H1 (cell line): ENCODE data around the gene SCNN1A. TPM values are rescaled to one million over a fixed set of nuclear protein-coding genes. Genes with fewer than 3 reads are reported as not detected.

ENCODE experiments used
- CBX5 ChIP-seq: fragments of 300-800, 300-1000 bp; sonication (generic); IDR thresholded peaks from 2 replicates; pipeline ENCODE4 v1.7.1; 2016; ENCODE audit warnings: antibody characterized with exemption, low read length, low read depth
- CTBP2 ChIP-seq: IDR thresholded peaks from 2 replicates; pipeline ENCODE4 v1.7.0; 2011; ENCODE audit warnings: borderline replicate concordance, mild to moderate bottlenecking, moderate library complexity, mixed read lengths, low read length; ENCODE audit not compliant: insufficient read depth, insufficient read length
- E2F6 ChIP-seq: IDR thresholded peaks from 2 replicates; pipeline ENCODE4 v1.6.1; 2012; ENCODE audit warnings: inconsistent platforms
- EP300 ChIP-seq, 2 experiments: IDR thresholded peaks; 1 replicate in 1 of 2; 2 replicates in 1 of 2; pipeline ENCODE4 v1.6.1; 2011 to 2012; ENCODE audit warnings: low read depth in 2 of 2, low read length in 2 of 2, mild to moderate bottlenecking in 2 of 2, borderline replicate concordance in 1 of 2, inconsistent platforms in 1 of 2, moderate library complexity in 1 of 2
- EZH2 ChIP-seq: fragments of 200-600 bp; sonication (generic); IDR thresholded peaks from 2 replicates; pipeline ENCODE4 v1.7.1; 2012; ENCODE audit warnings: low read depth, mild to moderate bottlenecking, moderate library complexity, low read length, inconsistent platforms; ENCODE audit not compliant: severe bottlenecking
- FOSL1 ChIP-seq: IDR thresholded peaks from 2 replicates; pipeline ENCODE4 v1.6.1; 2011; ENCODE audit warnings: mild to moderate bottlenecking, low read depth, low read length, moderate library complexity; ENCODE audit not compliant: insufficient read depth
- GABPA ChIP-seq: IDR thresholded peaks from 2 replicates; pipeline ENCODE4 v1.6.1; 2011; ENCODE audit warnings: mild to moderate bottlenecking, low read length, moderate library complexity, borderline replicate concordance; ENCODE audit not compliant: insufficient read depth
- HDAC6 ChIP-seq: IDR thresholded peaks from one replicate; pipeline ENCODE4 v1.7.1; 2012; ENCODE audit warnings: low read depth, mild to moderate bottlenecking, inconsistent platforms, low read length, moderate library complexity
- KDM1A ChIP-seq: fragments of 200-600, 300-600 bp; sonication (generic); IDR thresholded peaks from 2 replicates; pipeline ENCODE4 v1.7.1; 2016; ENCODE audit warnings: mild to moderate bottlenecking, low read length, borderline replicate concordance
- KDM4A ChIP-seq: IDR thresholded peaks from one replicate; pipeline ENCODE4 v1.7.1; 2012; ENCODE audit warnings: low read depth, mild to moderate bottlenecking, moderate library complexity, low read length, inconsistent platforms; ENCODE audit not compliant: severe bottlenecking
- KDM5A ChIP-seq: fragments of 200-600 bp; IDR thresholded peaks from 2 replicates; pipeline ENCODE4 v1.7.1; 2012; ENCODE audit warnings: mild to moderate bottlenecking, low read length, inconsistent platforms, mixed read lengths
- PHF8 ChIP-seq: fragments of 200-600 bp; sonication (generic); conservative IDR thresholded peaks from 2 replicates; pipeline ENCODE4 v1.7.1; 2012; ENCODE audit warnings: low read depth, mild to moderate bottlenecking, inconsistent platforms, low read length, moderate library complexity
- POLR2A ChIP-seq, 2 experiments: IDR thresholded peaks; 1 replicate in 1 of 2; 2 replicates in 1 of 2; pipeline ENCODE4 v1.6.1; 2011; ENCODE audit warnings: low read depth in 2 of 2, low read length in 2 of 2, mild to moderate bottlenecking in 2 of 2; ENCODE audit errors: control extremely low read depth in 1 of 2
- POU5F1 ChIP-seq: IDR thresholded peaks from 2 replicates; pipeline ENCODE4 v1.6.1; 2011; ENCODE audit warnings: low read depth, mild to moderate bottlenecking, low read length, moderate library complexity
- RAD21 ChIP-seq, 2 experiments: IDR thresholded peaks in 1 of 2; conservative IDR thresholded peaks in 1 of 2; 2 replicates each; pipeline ENCODE4 v1.6.1; 2011; ENCODE audit warnings: low read depth in 2 of 2, low read length in 2 of 2, improper control_type of control experiment in 1 of 2, inconsistent platforms in 1 of 2, mild to moderate bottlenecking in 1 of 2, moderate library complexity in 1 of 2
- RBBP5 ChIP-seq: IDR thresholded peaks from 2 replicates; pipeline ENCODE4 v1.7.1; 2012; ENCODE audit warnings: low read depth, mild to moderate bottlenecking, inconsistent platforms, low read length, moderate library complexity, borderline replicate concordance
- SP1 ChIP-seq: IDR thresholded peaks from 2 replicates; pipeline ENCODE4 v1.6.1; 2011; ENCODE audit warnings: low read depth, low read length
- SUZ12 ChIP-seq: fragments of 200-600 bp; sonication (generic); IDR thresholded peaks from 2 replicates; pipeline ENCODE4 v1.6.1; 2012; ENCODE audit warnings: mild to moderate bottlenecking, inconsistent platforms, low read length, moderate library complexity, mixed read lengths
- TBP ChIP-seq: IDR thresholded peaks from 2 replicates; pipeline ENCODE4 v1.6.1; 2011; ENCODE audit warnings: low read depth, low read length, improper control_type of control experiment
- USF2 ChIP-seq: IDR thresholded peaks from 2 replicates; pipeline ENCODE4 v1.6.1; 2011; ENCODE audit warnings: low read length, improper control_type of control experiment
- polyA plus RNA-seq, 7 experiments: library from polyadenylated mRNA; depleted of rRNA in 3 of 7; stranded (reverse) in 5 of 7; unstranded in 2 of 7; fragments of >200 nt in 5 of 7; fragments of 200-250 nt in 2 of 7; gene quantifications; 1 replicate in 5 of 7; 2 replicates in 1 of 7; 4 replicates in 1 of 7; pipeline versions ENCODE4 v1.2.1 to v1.2.3, GENCODE V29; 2011 to 2013; ENCODE audit warnings: missing spikeins in 2 of 7, mixed read lengths in 2 of 7
- total RNA-seq: library from RNA; stranded (reverse); fragmentation: NEBNext Ultra II Directional; extraction: Animal tissue kit (Norgen Biotek cat#: 25700); gene quantifications from 2 replicates; pipeline ENCODE4 v1.2.1, GENCODE V29; 2021

The SCNN1A gene
- total and polyA plus RNA-seq, 2 of the 8 experiments (the other 6 are each of a cell fraction or from before 2014, with no cell fraction given): 85.5 to 156 TPM

GRCh38 chr12:6336079-6336888 lies 39.1 kb downstream of the SCNN1A start (continued):
- TF ChIP-seq USF2 (peak; percentile 74), EZH2 (no peak), GABPA (no peak), SP1 (peak; percentile 77), POU5F1 (no peak), PHF8 (0 out of 2 replicates have a peak, but pooled peaks have one; percentile 23), SUZ12 (0 out of 2 replicates have a peak, but pooled peaks have one; percentile 11), EP300 (IDR thresholded peaks at IDR 0.05; ENCODE audit: borderline replicate concordance in 1 of 2, low read depth in 2 of 2, low read length in 2 of 2) (peak in 1 of 2 experiments; percentile 51; a peak in 1 of 3 replicates), POLR2A (IDR thresholded peaks at IDR 0.05; ENCODE audit: control extremely low read depth in 1 of 2, low read depth in 2 of 2, low read length in 2 of 2) (peak in 1 of 2 experiments; percentile 83; a peak in 2 of 3 replicates), CTBP2 (peak; percentile 81), KDM5A (no peak), RBBP5 (peak; percentile 77; the same call in 1 of the 2 replicates), KDM4A (no peak), HDAC6 (no peak), FOSL1 (no peak), KDM1A (peak; percentile 6; the same call in 1 of the 2 replicates), E2F6 (peak; percentile 32), RAD21 (IDR thresholded peaks at IDR 0.05 in 1 of 2, conservative IDR thresholded peaks at IDR 0.05 in 1 of 2; ENCODE audit: low read depth in 2 of 2, low read length in 2 of 2) (peak in 1 of 2 experiments; percentile 5; a peak in 1 of 4 replicates), TBP (peak; percentile 53; the same call in 1 of the 2 replicates), CBX5 (no peak)
